ENCODE measurements around the gene PADI3.
A peak's percentile ranks its signal among the peaks of the same experiment; 100 is the strongest.
"Not testable (repeated sequence)": the region's sequence is repeated elsewhere in the genome, so short reads cannot be mapped to it uniquely, and the experiment has no call there.

The PADI3 gene

DNA sequence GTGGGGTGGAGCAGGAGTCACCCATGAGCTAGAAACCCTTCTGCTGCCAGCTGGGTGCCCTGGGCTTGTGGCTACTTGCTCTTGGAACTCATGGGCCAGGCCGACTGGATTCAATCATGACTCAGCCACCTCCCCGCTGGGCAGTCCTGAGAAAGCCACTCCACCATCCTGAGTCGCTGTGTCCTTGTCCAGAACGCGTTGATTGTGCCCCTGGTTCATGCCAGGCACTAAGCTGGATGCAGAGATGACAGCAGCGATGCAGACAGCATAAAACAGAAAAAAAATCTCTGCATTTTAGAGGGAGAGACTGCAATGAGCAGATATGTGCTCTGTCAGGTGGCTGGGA lies 33.4 kb upstream of the PADI3 start:
- DNase-seq = no peak

DNA sequence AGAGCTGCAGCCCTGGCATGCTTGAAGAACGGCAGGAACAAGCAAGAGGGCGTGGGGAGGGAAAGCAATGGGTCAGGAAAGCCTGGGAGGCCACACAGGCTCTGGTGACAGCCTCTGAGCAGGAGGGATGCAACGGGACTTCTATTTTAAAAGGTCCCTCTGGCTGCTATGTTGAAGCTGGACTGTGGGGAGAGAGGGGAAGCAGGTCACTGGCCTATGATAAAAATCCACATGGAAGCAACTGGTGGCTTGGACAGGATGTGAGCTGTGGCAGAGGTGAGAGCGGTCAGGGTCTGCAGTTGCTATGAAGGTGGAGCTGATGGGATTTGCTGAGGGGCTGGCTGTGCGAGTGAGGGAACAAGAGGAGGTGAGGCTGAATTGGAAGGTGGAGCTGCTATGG lies 32.8 kb upstream of the PADI3 start:
- no peak for DNase-seq

GRCh38 chr1:17217607-17218006 lies 31.3 kb upstream of the PADI3 start:
- no peak for DNase-seq

DNA sequence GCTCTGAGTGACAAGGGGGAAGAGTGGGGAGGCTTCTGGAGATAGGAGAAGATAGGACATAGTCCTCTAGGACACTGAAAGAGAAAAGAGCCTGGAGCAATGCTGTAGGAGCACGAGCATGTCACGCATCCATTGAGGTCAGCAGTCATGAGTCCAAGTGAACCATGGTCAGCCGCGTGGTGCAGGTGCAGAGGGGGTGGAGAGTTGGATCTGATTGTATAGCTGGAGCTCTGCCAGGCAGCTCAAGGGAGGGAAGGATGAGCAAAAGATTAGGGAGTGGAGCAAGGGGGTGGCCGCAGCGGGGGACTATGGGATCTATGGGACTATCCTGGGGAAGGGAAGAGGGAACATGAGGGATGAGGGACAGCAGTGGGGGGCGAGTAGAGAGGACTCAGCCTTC lies 30.0 kb upstream of the PADI3 start:
- DNase-seq = no peak

DNA sequence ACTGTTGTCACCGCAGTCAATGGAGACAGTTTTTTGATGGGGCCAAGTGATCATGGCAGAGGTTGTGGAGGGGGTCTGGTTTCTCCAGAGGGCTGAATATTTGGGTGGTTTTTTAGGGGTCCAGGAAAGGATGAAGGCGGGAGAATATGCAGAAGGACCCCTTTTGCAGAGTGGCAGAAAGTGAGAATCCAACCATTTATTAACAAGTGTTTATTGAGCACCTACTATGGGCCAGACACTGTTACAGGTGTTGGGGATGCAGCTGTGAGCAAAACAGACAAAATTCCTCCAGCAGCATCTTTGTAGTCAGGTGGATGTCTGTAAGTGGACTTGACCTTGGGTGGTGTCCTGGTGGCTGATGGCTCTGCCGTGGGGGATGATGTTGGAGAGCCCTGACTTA lies 28.6 kb upstream of the PADI3 start:
- DNase-seq = no peak

DNA sequence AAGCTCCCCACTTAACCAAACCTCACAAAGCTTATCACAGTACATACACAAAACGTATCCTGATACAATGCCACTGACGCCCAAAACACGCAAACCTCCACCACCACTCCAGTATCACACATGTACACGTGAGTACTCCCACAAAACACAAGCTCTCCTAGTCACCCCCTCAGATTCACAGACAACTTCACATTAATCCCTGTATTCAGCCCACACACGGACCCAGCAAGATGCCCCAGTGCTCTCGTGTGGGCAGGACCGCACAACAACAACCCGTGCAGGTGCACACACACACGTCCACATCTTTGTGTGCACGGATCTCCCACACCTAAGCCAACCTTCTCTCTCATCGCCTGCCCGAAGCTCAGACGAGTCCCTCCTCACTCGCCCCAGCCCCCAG lies 26.3 kb upstream of the PADI3 start:
- no peak for DNase-seq

GRCh38 chr1:17224434-17224833 lies 24.5 kb upstream of the PADI3 start:
- no peak for DNase-seq

DNA sequence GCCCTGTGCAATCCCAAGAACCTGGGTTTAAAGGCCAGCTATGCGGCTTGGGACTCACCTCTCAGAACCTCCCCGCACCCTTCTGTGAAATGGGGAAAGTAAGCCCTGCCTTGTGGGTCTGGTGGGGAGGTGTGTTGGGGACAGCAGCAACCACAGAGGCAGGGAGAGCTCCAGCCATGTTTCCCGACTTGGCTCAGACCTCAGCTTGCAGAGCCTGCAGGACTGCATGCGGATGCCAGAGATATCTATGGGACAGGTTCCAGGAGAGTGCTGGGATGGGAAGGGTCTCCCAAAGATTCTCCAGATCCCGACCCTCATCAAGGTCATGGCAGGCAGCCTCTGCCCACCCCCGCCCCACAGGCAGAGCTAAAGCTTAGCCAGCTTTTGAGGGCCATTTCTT lies 23.8 kb upstream of the PADI3 start:
- no peak for DNase-seq

DNA sequence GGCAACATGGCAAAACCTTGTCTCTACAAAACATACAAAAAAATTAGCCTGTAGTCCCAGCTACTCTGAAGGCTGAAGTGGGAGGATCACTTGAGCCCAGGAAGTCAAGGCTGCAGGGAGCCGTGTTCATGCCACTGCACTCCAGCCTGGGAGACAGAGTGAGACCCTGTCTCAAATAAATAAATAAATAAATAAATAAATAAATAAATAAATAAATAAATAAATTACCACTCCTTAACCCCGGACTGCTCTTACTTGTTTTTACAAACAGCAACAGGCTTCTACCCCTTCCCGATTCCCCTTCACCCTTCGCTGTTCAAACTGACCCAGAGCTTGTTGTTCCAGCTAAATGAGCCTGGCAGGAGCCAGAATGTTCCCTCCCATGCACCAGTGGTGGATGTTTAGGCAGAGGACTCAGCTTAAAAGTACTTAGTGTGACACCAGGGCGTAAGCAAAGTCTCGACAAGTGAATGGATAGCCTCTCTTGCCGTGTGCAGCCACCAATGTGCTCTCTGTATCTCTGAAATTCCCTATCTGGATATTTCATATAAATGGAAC lies 21.5 kb upstream of the PADI3 start:
- no peak for DNase-seq

GRCh38 chr1:17228619-17229018 lies 20.3 kb upstream of the PADI3 start:
- DNase-seq = no peak

- DNase-seq = no peak
Measured at GRCh38 chr1:17229379-17229778, 19.5 kb upstream of the PADI3 start.

GRCh38 chr1:17230106-17230505 lies 18.8 kb upstream of the PADI3 start:
- DNase-seq = no peak

DNA sequence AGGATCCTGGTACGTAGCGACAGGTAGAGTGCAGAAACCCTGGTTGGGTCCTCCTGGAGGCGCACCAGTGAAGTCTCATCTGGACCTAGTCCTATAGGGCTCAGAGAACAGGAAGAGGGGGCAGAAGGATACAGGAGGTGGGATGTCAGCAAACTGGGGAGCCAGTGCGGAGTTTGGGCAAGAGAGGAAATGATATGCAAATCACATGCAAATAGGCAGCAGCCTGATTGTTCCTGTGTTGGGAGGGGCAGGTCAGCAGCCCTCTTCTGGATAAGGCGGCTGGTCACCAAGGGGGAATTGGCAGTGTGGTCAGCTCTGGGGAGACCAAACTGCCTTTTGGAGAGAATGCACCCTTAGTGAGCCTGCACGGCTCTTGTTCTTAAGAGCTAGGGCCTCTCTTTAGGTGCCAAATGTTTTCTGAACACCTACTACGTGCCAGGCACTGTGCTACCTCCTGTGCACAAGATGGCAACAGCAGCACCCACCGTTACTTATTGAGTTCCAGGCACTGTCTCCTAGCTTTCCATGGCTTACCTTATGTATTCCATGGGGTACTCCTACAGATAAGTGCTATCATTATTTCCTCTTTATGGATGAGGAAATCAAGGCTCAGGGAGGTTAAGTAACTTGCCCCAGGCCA lies 18.1 kb upstream of the PADI3 start:
- DNase-seq = no peak

DNA sequence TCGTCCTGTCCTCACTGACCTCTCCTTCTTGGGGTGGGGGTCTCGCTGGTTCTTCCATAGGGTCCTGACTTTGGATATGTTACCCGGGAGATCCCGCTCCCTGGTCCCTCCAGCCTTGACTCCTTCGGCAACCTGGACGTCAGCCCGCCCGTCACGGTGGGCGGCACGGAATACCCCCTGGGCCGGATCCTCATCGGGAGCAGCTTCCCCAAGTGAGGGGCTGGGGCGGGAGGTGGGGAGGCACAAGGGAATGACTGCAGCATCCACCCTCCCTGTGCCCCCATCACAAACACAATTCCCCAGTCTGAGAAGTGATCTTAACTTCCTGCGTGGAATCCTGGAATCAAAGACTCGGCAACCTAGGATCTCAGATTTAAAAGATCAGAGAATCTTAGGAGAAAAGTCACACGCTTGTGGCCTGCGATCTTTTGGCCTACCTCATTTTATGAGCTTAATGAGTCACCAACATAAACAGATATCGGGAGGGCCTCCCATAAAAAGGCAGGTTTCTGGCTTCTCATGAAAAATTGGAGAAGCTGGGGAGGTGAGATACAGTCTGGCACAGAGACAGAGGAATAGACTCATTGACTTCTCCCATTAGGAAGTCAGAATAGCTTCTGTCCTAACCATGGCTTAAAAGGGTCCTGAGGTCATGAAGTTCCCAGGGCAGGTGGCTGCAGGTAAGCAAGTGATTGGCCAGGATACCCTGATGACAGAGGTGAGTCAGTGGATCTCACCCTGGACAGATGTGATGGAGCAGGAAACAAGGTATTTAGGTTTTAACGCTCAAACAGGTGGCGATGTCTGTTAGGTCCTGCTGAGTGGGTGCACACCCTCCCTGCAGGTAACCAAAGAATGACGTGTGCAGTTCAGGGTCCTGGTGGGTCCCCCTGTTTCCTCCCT lies 15.9 kb upstream of the PADI3 start:
- no peak for DNase-seq

GRCh38 chr1:17233675-17234320 lies 15.1 kb upstream of the PADI3 start:
- peak in 1 of 2 experiments; percentile 39 for DNase-seq

- no peak for DNase-seq
Measured at GRCh38 chr1:17234405-17234804, 14.5 kb upstream of the PADI3 start.

GRCh38 chr1:17235135-17235885 lies 13.6 kb upstream of the PADI3 start:
- DNase-seq = no peak

GRCh38 chr1:17236779-17237560 lies 11.9 kb upstream of the PADI3 start:
- DNase-seq = peak; percentile 86 to 89

DNA sequence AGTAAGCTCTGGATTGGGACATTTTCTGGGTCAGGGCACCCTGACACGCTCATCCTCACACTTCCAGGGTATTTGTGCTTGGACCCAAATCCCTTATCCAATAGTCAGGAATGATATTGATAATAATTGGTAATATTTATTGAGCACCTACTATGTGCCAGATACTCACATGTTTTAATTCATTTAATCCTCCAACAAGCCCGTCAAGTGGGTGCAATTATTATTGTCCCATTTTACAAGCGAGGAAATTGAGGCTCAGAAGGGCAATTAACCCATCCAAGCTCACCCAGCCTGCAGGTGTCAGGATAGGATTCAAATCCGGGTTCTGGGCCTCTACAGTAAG lies 11.4 kb upstream of the PADI3 start:
- no peak for DNase-seq

DNA sequence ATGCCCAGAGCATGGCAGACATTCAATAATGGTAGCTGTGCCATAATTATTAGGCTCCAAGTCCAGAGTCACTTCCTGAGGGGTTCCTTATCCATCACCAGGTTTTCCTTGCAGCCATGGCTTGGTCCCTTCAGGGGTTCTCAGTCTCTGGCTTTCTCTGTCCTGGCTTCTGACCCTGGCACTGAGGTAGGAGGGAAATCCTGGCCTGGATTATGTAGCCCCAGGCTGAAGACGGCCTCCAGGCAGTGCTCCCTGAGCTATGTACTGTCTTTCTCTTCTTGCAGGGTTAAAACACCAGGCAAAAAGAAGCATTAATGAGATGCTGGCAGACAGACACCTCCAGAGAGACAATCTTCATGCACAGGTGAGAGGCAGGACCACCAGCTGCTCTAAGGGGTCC lies 9.5 kb upstream of the PADI3 start:
- peak; percentile 56 to 74 for DNase-seq

GRCh38 chr1:17241011-17241779 lies 7.7 kb upstream of the PADI3 start:
- not testable (repeated sequence) for DNase-seq

- not testable (repeated sequence) for DNase-seq
Measured at GRCh38 chr1:17241780-17242074, 7.2 kb upstream of the PADI3 start.
